Mesenchymal stem cell (in vitro differentiated cells and primary cell): ENCODE measurements around the gene EPB41L1.

ENCODE experiments used
- DNase-seq: peaks from one replicate; pipeline ENCODE4 v3.0.0-alpha.2; 2013
- H2AFZ ChIP-seq: one replicate; pipeline ENCODE4 v1.6.1; 2013; ENCODE audit warnings: low read depth, mild to moderate bottlenecking, control low read depth, inconsistent platforms, low read length, moderate library complexity
- H2AK5ac ChIP-seq: 2 replicates; pipeline ENCODE4 v1.6.1; 2013; ENCODE audit warnings: low read length, moderate library complexity, mild to moderate bottlenecking, inconsistent platforms; ENCODE audit not compliant: severe bottlenecking
- H2BK120ac ChIP-seq: one replicate; pipeline ENCODE4 v1.6.1; 2013; ENCODE audit warnings: low read depth, mild to moderate bottlenecking, inconsistent platforms, low read length, moderate library complexity
- H2BK12ac ChIP-seq, 2 experiments: one replicate each; pipeline ENCODE4 v1.6.1; 2013; ENCODE audit warnings: inconsistent platforms in 2 of 2, low read length in 2 of 2, mild to moderate bottlenecking in 2 of 2, moderate library complexity in 2 of 2, control low read depth in 1 of 2
- H2BK15ac ChIP-seq: one replicate; pipeline ENCODE4 v1.6.1; 2013; ENCODE audit warnings: mild to moderate bottlenecking, low read depth, inconsistent platforms; ENCODE audit not compliant: poor library complexity, severe bottlenecking
- H2BK5ac ChIP-seq: 2 replicates; pipeline ENCODE4 v1.6.1; 2013; ENCODE audit warnings: low read depth, mild to moderate bottlenecking, low read length, control low read depth, inconsistent platforms; ENCODE audit not compliant: poor library complexity, severe bottlenecking
- H3K14ac ChIP-seq, 2 experiments: one replicate each; pipeline ENCODE4 v1.6.1; 2013; ENCODE audit warnings: inconsistent platforms in 2 of 2, low read length in 2 of 2, control low read depth in 1 of 2, mild to moderate bottlenecking in 1 of 2, moderate library complexity in 1 of 2
- H3K18ac ChIP-seq, 2 experiments: one replicate each; pipeline ENCODE4 v1.6.1; 2013; ENCODE audit warnings: inconsistent platforms in 2 of 2, low read length in 2 of 2, control low read depth in 1 of 2, low read depth in 1 of 2, mild to moderate bottlenecking in 1 of 2
- H3K23ac ChIP-seq, 2 experiments: one replicate each; pipeline ENCODE4 v1.6.1; 2013; ENCODE audit warnings: inconsistent platforms in 2 of 2, low read length in 2 of 2, mild to moderate bottlenecking in 2 of 2, moderate library complexity in 2 of 2, control low read depth in 1 of 2
- H3K27ac ChIP-seq: 2 replicates; pipeline ENCODE4 v1.5.1; 2013; ENCODE audit warnings: mild to moderate bottlenecking, moderate library complexity, low read length, control low read depth, inconsistent platforms; ENCODE audit not compliant: poor library complexity, severe bottlenecking
- H3K27me3 ChIP-seq, 2 experiments: 2 replicates each; pipeline versions ENCODE4 v1.6.1 to v1.7.0; 2013; ENCODE audit warnings: low read length in 2 of 2, mild to moderate bottlenecking in 2 of 2, moderate library complexity in 2 of 2, control low read depth in 1 of 2, inconsistent platforms in 1 of 2; ENCODE audit not compliant: control insufficient read depth in 1 of 2, insufficient read depth in 1 of 2
- H3K36me3 ChIP-seq, 2 experiments: 2 replicates each; pipeline versions ENCODE4 v1.6.1 to v1.7.0; 2013; ENCODE audit warnings: low read length in 2 of 2, control low read depth in 1 of 2, inconsistent platforms in 1 of 2, low read depth in 1 of 2, mild to moderate bottlenecking in 1 of 2; ENCODE audit not compliant: insufficient read depth in 2 of 2, control insufficient read depth in 1 of 2
- H3K4ac ChIP-seq, 2 experiments: one replicate each; pipeline ENCODE4 v1.6.1; 2013; ENCODE audit warnings: inconsistent platforms in 2 of 2, low read length in 2 of 2, mild to moderate bottlenecking in 2 of 2, moderate library complexity in 2 of 2, control low read depth in 1 of 2, low read depth in 1 of 2
- H3K4me1 ChIP-seq: 2 replicates; pipeline ENCODE4 v1.6.1; 2013; ENCODE audit warnings: low read depth, low read length, control low read depth; ENCODE audit not compliant: control insufficient read depth, insufficient read depth
- H3K4me2 ChIP-seq: 2 replicates; pipeline ENCODE4 v1.6.1; 2013; ENCODE audit warnings: low read length, mild to moderate bottlenecking, inconsistent platforms; ENCODE audit not compliant: poor library complexity, severe bottlenecking
- H3K4me3 ChIP-seq, 2 experiments: 2 replicates each; pipeline versions ENCODE4 v1.5.1 to v1.7.0; 2013; ENCODE audit warnings: low read length in 2 of 2, mild to moderate bottlenecking in 2 of 2, control low read depth in 1 of 2, low read depth in 1 of 2; ENCODE audit not compliant: insufficient read depth in 1 of 2
- H3K79me1 ChIP-seq: replicated peaks from 2 replicates; pipeline ENCODE4 v1.6.1; 2013; ENCODE audit warnings: mild to moderate bottlenecking, control low read depth, low read length, inconsistent platforms; ENCODE audit not compliant: poor library complexity, severe bottlenecking
- H3K9ac ChIP-seq: 2 replicates; pipeline ENCODE4 v1.7.0; 2013; ENCODE audit warnings: mild to moderate bottlenecking, low read length, moderate library complexity
- H3K9me3 ChIP-seq: 2 replicates; pipeline ENCODE4 v1.7.0; 2013; ENCODE audit warnings: mild to moderate bottlenecking, low read length; ENCODE audit not compliant: control insufficient read depth
- H4K8ac ChIP-seq: one replicate; pipeline ENCODE4 v1.6.1; 2013; ENCODE audit warnings: inconsistent platforms, mild to moderate bottlenecking, low read length, moderate library complexity
- H4K91ac ChIP-seq: one replicate; pipeline ENCODE4 v1.6.1; 2013; ENCODE audit warnings: mild to moderate bottlenecking, low read length, inconsistent platforms
- WGBS: methylation state at CpG from one replicate; pipeline ENCODE4 v1.1.7; 2013; ENCODE audit warnings: mixed read lengths; 5-methylcytosine and 5-hydroxymethylcytosine counted together

EPB41L1 gene

GRCh38 chr20:36125097-36125496, 29.4 kb upstream of the EPB41L1 start:
- Histone ChIP-seq H2BK5ac (no peak overlapping the region), H3K36me3 (no peaks in the 10 kb centered on the region), H3K4me3 (no peak overlapping the region), H4K8ac (no peak overlapping the region), H2AK5ac (no peak overlapping the region), H3K79me1 (no peaks in the 10 kb centered on the region), H3K4me2 (no peak overlapping the region), H2BK12ac (no peak overlapping the region), H3K9me3 (no peaks in the 10 kb centered on the region), H3K23ac (peak overlapping the region in 1 of 2 experiments; percentile 34), H3K4me1 (peaks cover 14% of the 10 kb centered on the region), H2BK120ac (no peak overlapping the region), H4K91ac (no peak overlapping the region), H2AFZ (peak overlapping the region; percentile 18), H3K27me3 (no peaks in the 10 kb centered on the region), H2BK15ac (no peak overlapping the region), H3K9ac (no peak overlapping the region), H3K14ac (no peak overlapping the region), H3K27ac (no peak overlapping the region), H3K18ac (no peak overlapping the region), H3K4ac (no peak overlapping the region)
- 67% methylated on average over 3 of the region's 3 CpGs for WGBS
- no peak for DNase-seq

- 94% methylated on average over 7 of the region's 7 CpGs for WGBS
- no peak overlapping the region for H2BK5ac ChIP-seq
These were observed 27.6 kb upstream of the EPB41L1 start for GRCh38 chr20:36126836-36127527.

GRCh38 chr20:36128463-36129159, 25.9 kb upstream of the EPB41L1 start:
- DNase-seq = peak; percentile 79
- H3K14ac ChIP-seq = no peak overlapping the region
- H4K91ac ChIP-seq = no peak overlapping the region
- peak overlapping the region; percentile 31 for H4K8ac ChIP-seq
- no peak overlapping the region for H3K4me2 ChIP-seq
- no peak overlapping the region for H2AK5ac ChIP-seq
- no peaks in the 10 kb centered on the region for H3K9me3 ChIP-seq
- H3K4ac ChIP-seq = no peak overlapping the region
- peak overlapping the region in 1 of 2 experiments; percentile 17 for H2BK12ac ChIP-seq
- H3K4me1 ChIP-seq = peaks cover 16% of the 10 kb centered on the region
- H3K79me1 ChIP-seq = no peaks in the 10 kb centered on the region
- no peak overlapping the region for H2BK15ac ChIP-seq
- peak overlapping the region; percentile 71 for H3K9ac ChIP-seq
- H3K36me3 ChIP-seq = no peaks in the 10 kb centered on the region
- no peak overlapping the region for H3K23ac ChIP-seq
- H2BK120ac ChIP-seq = no peak overlapping the region
- H3K27ac ChIP-seq = no peak overlapping the region
- no peak overlapping the region for H2BK5ac ChIP-seq
- 10% methylated on average over 3 of the region's 3 CpGs for WGBS
- H3K18ac ChIP-seq = no peak overlapping the region
- H3K4me3 ChIP-seq = peak overlapping the region in 1 of 2 experiments; percentile 6
- no peak overlapping the region for H2AFZ ChIP-seq
- H3K27me3 ChIP-seq = no peaks in the 10 kb centered on the region

More at GRCh38 chr20:36126836-36127527, 27.6 kb upstream of the EPB41L1 start:
- Histone ChIP-seq H3K79me1 (no peaks in the 10 kb centered on the region), H2BK12ac (no peak overlapping the region), H4K8ac (no peak overlapping the region), H2BK15ac (no peak overlapping the region), H3K27me3 (no peaks in the 10 kb centered on the region), H2AK5ac (no peak overlapping the region), H3K4me2 (no peak overlapping the region), H4K91ac (no peak overlapping the region), H3K14ac (no peak overlapping the region), H3K4ac (no peak overlapping the region), H3K27ac (no peak overlapping the region), H3K9ac (no peak overlapping the region), H3K18ac (no peak overlapping the region), H3K23ac (no peak overlapping the region), H2BK120ac (no peak overlapping the region), H3K9me3 (no peaks in the 10 kb centered on the region), H3K4me1 (peaks cover 14% of the 10 kb centered on the region), H3K36me3 (no peaks in the 10 kb centered on the region), H3K4me3 (no peak overlapping the region), H2AFZ (no peak overlapping the region)
- DNase-seq = no peak

GRCh38 chr20:36129160-36129543, 25.4 kb upstream of the EPB41L1 start:
- no peaks in the 10 kb centered on the region for H3K79me1 ChIP-seq
- 91% methylated on average over 8 of the region's 8 CpGs for WGBS
- H2BK15ac ChIP-seq = no peak overlapping the region
- H2BK5ac ChIP-seq = no peak overlapping the region
- H2AK5ac ChIP-seq = no peak overlapping the region
- H3K9me3 ChIP-seq = no peaks in the 10 kb centered on the region
- no peak overlapping the region for H3K18ac ChIP-seq
- H4K8ac ChIP-seq = peak overlapping the region; percentile 31
- H3K4me1 ChIP-seq = peaks cover 16% of the 10 kb centered on the region
- H3K4me3 ChIP-seq = peak overlapping the region in 1 of 2 experiments; percentile 6
- H4K91ac ChIP-seq = peak overlapping the region; percentile 28
- no peaks in the 10 kb centered on the region for H3K36me3 ChIP-seq
- DNase-seq = no peak
- H3K4me2 ChIP-seq = no peak overlapping the region
- H2BK120ac ChIP-seq = no peak overlapping the region
- H3K4ac ChIP-seq = no peak overlapping the region
- H2BK12ac ChIP-seq = no peak overlapping the region
- H3K23ac ChIP-seq = no peak overlapping the region
- no peak overlapping the region for H3K27ac ChIP-seq
- H3K27me3 ChIP-seq = no peaks in the 10 kb centered on the region
- no peak overlapping the region for H2AFZ ChIP-seq
- H3K9ac ChIP-seq = peak overlapping the region; percentile 71
- no peak overlapping the region for H3K14ac ChIP-seq
